ENCODE results near the gene WWOX.

GRCh38 chr16:78817200-78817739 is 717.8 kb downstream of the WWOX start:
- TF ChIP-seq, protein P1, sequence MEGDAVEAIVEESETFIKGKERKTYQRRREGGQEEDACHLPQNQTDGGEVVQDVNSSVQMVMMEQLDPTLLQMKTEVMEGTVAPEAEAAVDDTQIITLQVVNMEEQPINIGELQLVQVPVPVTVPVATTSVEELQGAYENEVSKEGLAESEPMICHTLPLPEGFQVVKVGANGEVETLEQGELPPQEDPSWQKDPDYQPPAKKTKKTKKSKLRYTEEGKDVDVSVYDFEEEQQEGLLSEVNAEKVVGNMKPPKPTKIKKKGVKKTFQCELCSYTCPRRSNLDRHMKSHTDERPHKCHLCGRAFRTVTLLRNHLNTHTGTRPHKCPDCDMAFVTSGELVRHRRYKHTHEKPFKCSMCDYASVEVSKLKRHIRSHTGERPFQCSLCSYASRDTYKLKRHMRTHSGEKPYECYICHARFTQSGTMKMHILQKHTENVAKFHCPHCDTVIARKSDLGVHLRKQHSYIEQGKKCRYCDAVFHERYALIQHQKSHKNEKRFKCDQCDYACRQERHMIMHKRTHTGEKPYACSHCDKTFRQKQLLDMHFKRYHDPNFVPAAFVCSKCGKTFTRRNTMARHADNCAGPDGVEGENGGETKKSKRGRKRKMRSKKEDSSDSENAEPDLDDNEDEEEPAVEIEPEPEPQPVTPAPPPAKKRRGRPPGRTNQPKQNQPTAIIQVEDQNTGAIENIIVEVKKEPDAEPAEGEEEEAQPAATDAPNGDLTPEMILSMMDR (IDR thresholded peaks at IDR 0.05), result no peak
- TF ChIP-seq POLR2A (IDR thresholded peaks at IDR 0.05), result no peak
- TF ChIP-seq EP300 (IDR thresholded peaks at IDR 0.05), result no peak
- no peak for TF ChIP-seq POLR2AphosphoS5 (IDR thresholded peaks at IDR 0.05)
